ENCODE measurements around the gene HCFC1.

HCFC1 gene

GRCh38 chrX:153973127-153974002 is 1.7 kb upstream of the HCFC1 start:
- no peak for DNase-seq

- DNase-seq: peak; percentile 80
These were observed 929 bp upstream of the HCFC1 start, which contains the start of gene TMEM187 for GRCh38 chrX:153972368-153973126. TMEM187 (plus strand) TSS chrX:153972754; CDS start chrX:153982063, 9,309 bp downstream.

GRCh38 chrX:153971124-153971449 is 531 bp downstream of the HCFC1 start:
- DNase-seq: peak; percentile 76

GRCh38 chrX:153970357-153971123 is 1.1 kb downstream of the HCFC1 start:
- peak; percentile 50 for DNase-seq

GRCh38 chrX:153969904-153970356 is 1.7 kb downstream of the HCFC1 start:
- no peak for DNase-seq

GRCh38 chrX:153969125-153969903 is 2.3 kb downstream of the HCFC1 start:
- no peak for DNase-seq

GRCh38 chrX:153968754-153969124 is 2.9 kb downstream of the HCFC1 start:
- no peak for DNase-seq

GRCh38 chrX:153968255-153968654 is 3.4 kb downstream of the HCFC1 start:
- no peak for DNase-seq

- DNase-seq: no peak
These were observed 3.9 kb downstream of the HCFC1 start for GRCh38 chrX:153967536-153968224.

- DNase-seq: no peak
These were observed 4.6 kb downstream of the HCFC1 start for GRCh38 chrX:153966841-153967535.

- DNase-seq: no peak
These were observed 5.3 kb downstream of the HCFC1 start for GRCh38 chrX:153966283-153966688.

- DNase-seq: no peak
These were observed 6.2 kb downstream of the HCFC1 start for GRCh38 chrX:153965406-153965805.

GRCh38 chrX:153964105-153964504 is 7.5 kb downstream of the HCFC1 start:
- no peak for DNase-seq

- no peak for DNase-seq
These were observed 8.1 kb downstream of the HCFC1 start for GRCh38 chrX:153963546-153963945.

- DNase-seq: no peak
These were observed 10.3 kb downstream of the HCFC1 start for GRCh38 chrX:153961292-153961691.

GRCh38 chrX:153960786-153961185 is 10.8 kb downstream of the HCFC1 start:
- DNase-seq: no peak

- no peak for DNase-seq
These were observed 11.5 kb downstream of the HCFC1 start for GRCh38 chrX:153960077-153960476.

GRCh38 chrX:153959649-153960048 is 12.0 kb downstream of the HCFC1 start:
- DNase-seq: no peak

- no peak for DNase-seq
These were observed 13.0 kb downstream of the HCFC1 start for GRCh38 chrX:153958605-153959004.

- DNase-seq: no peak
These were observed 14.4 kb downstream of the HCFC1 start for GRCh38 chrX:153957224-153957623.

Data from HCEC 1CT (cell line).